ENCODE data around the gene SP140. TPM values are rescaled to one million over a fixed set of nuclear protein-coding genes. Genes with fewer than 3 reads are reported as not detected.
"Not testable (repeated sequence)": the region's sequence is repeated elsewhere in the genome, so short reads cannot be mapped to it uniquely, and the experiment has no call there.

SP140 gene
- 0.49 TPM for total RNA-seq

GRCh38 chr2:230225486-230225885 lies at the start of gene SP140:
SP140 (plus strand) TSS chr2:230225736; CDS start chr2:230225845, 109 bp downstream.
- DNase-seq: no peak

GRCh38 chr2:230176996-230177395 lies 48.5 kb upstream of the SP140 start:
- DNase-seq: no peak

GRCh38 chr2:230178546-230179485 lies 46.7 kb upstream of the SP140 start:
- no peak for DNase-seq

- no peak for DNase-seq
These were observed 45.6 kb upstream of the SP140 start for GRCh38 chr2:230179907-230180306.

GRCh38 chr2:230181195-230181594 lies 44.3 kb upstream of the SP140 start:
- no peak for DNase-seq

- DNase-seq: no peak
These were observed 40.6 kb upstream of the SP140 start for GRCh38 chr2:230184727-230185578.

GRCh38 chr2:230202430-230203109 lies 23.0 kb upstream of the SP140 start:
- DNase-seq: no peak

- no peak for DNase-seq
These were observed 22.3 kb upstream of the SP140 start for GRCh38 chr2:230203110-230203676.

GRCh38 chr2:230205034-230205433 lies 20.5 kb upstream of the SP140 start:
- no peak for DNase-seq

- DNase-seq: no peak
These were observed 19.8 kb upstream of the SP140 start for GRCh38 chr2:230205721-230206120.

- no peak for DNase-seq
These were observed 17.0 kb upstream of the SP140 start for GRCh38 chr2:230208576-230208975.

GRCh38 chr2:230209422-230210051 lies 16.0 kb upstream of the SP140 start:
- DNase-seq: no peak

GRCh38 chr2:230216489-230216888 lies 9.0 kb upstream of the SP140 start:
- no peak for DNase-seq

- DNase-seq: no peak
These were observed 8.1 kb upstream of the SP140 start for GRCh38 chr2:230217424-230217823.

GRCh38 chr2:230218421-230218820 lies 7.1 kb upstream of the SP140 start:
- DNase-seq: no peak

GRCh38 chr2:230219419-230220331 lies 5.9 kb upstream of the SP140 start, which contains the start of gene SP110:
SP110 (minus strand) TSS chr2:230219984; CDS start chr2:230216927, 3,057 bp downstream.
- peak; percentile 82 for DNase-seq

GRCh38 chr2:230220347-230220969 lies 5.1 kb upstream of the SP140 start:
- DNase-seq: no peak

GRCh38 chr2:230221493-230221892 lies 4.0 kb upstream of the SP140 start:
- DNase-seq: no peak

GRCh38 chr2:230222829-230223228 lies 2.7 kb upstream of the SP140 start:
- DNase-seq: not testable (repeated sequence)

- DNase-seq: no peak
These were observed 1.1 kb upstream of the SP140 start for GRCh38 chr2:230224458-230224857.
